HG02610 (cell line): ENCODE measurements around the gene DDX46.
"Not testable (repeated sequence)": the region's sequence is repeated elsewhere in the genome, so short reads cannot be mapped to it uniquely, and the experiment has no call there.

Source experiments
- ATAC-seq: cut with Tn5 transposase; IDR thresholded peaks from one replicate; pipeline ENCODE4 v1.9.1; 2021; ENCODE audit warnings: mild to moderate bottlenecking, moderate library complexity; ENCODE audit not compliant: unreplicated experiment

DDX46 gene

GRCh38 chr5:134758504-134759341, at the start of gene DDX46:
TSS of gene DDX46 (plus strand) at chr5:134758779. CDS start at chr5:134758939, 160 bp downstream.
- ATAC-seq = peak; percentile 96

- ATAC-seq = no peak
These were observed 44.5 kb upstream of the DDX46 start for GRCh38 chr5:134714120-134714519.

- no peak for ATAC-seq
These were observed 44.0 kb upstream of the DDX46 start for GRCh38 chr5:134714541-134714940.

- not testable (repeated sequence) for ATAC-seq
These were observed 43.1 kb upstream of the DDX46 start for GRCh38 chr5:134715466-134715865.

GRCh38 chr5:134724872-134725271, 33.7 kb upstream of the DDX46 start:
- no peak for ATAC-seq

GRCh38 chr5:134732819-134733218, 25.8 kb upstream of the DDX46 start:
- ATAC-seq = no peak

GRCh38 chr5:134735243-134735642, 23.3 kb upstream of the DDX46 start:
- ATAC-seq = no peak

- no peak for ATAC-seq
These were observed 22.3 kb upstream of the DDX46 start for GRCh38 chr5:134736173-134736812.

- peak; percentile 97 for ATAC-seq
These were observed 20.2 kb upstream of the DDX46 start, which contains the start of gene CAMLG for GRCh38 chr5:134738133-134738962. TSS of gene CAMLG (plus strand) at chr5:134738548. CDS start at chr5:134738621, 73 bp downstream.

- no peak for ATAC-seq
These were observed 19.5 kb upstream of the DDX46 start for GRCh38 chr5:134738963-134739661.

GRCh38 chr5:134741052-134741451, 17.5 kb upstream of the DDX46 start:
- ATAC-seq = no peak

GRCh38 chr5:134742134-134742533, 16.4 kb upstream of the DDX46 start:
- ATAC-seq = no peak

- ATAC-seq = no peak
These were observed 9.2 kb upstream of the DDX46 start for GRCh38 chr5:134749415-134749814.

GRCh38 chr5:134758176-134758503, 439 bp upstream of the DDX46 start:
- peak; percentile 3 for ATAC-seq

GRCh38 chr5:134767528-134768291, 9.1 kb downstream of the DDX46 start:
- not testable (repeated sequence) for ATAC-seq

- no peak for ATAC-seq
These were observed 10.6 kb downstream of the DDX46 start for GRCh38 chr5:134769206-134769605.

GRCh38 chr5:134772461-134773125, 14.0 kb downstream of the DDX46 start:
- no peak for ATAC-seq

- no peak for ATAC-seq
These were observed 18.8 kb downstream of the DDX46 start for GRCh38 chr5:134777366-134777765.

- no peak for ATAC-seq
These were observed 25.8 kb downstream of the DDX46 start for GRCh38 chr5:134784241-134784920.
